Adipocyte (in vitro differentiated cells): ENCODE measurements around the gene DAZL.
A peak's percentile ranks its signal among the peaks of the same experiment; 100 is the strongest.

Experiments
- DNase-seq: peaks from one replicate; pipeline ENCODE4 v3.0.0-alpha.2; 2015; ENCODE audit warnings: low read depth
- H3K27me3 ChIP-seq: replicated peaks from 2 replicates; pipeline ENCODE4 v1.7.0; 2013; ENCODE audit warnings: mild to moderate bottlenecking, low read length, moderate library complexity; ENCODE audit not compliant: control insufficient read depth, insufficient read depth
- H3K36me3 ChIP-seq: 2 replicates; pipeline ENCODE4 v1.7.0; 2013; ENCODE audit warnings: low read length, mild to moderate bottlenecking, moderate library complexity; ENCODE audit not compliant: control insufficient read depth, insufficient read depth, severe bottlenecking
- H3K4me1 ChIP-seq: 2 replicates; pipeline ENCODE4 v1.7.0; 2013; ENCODE audit warnings: mild to moderate bottlenecking, low read length, moderate library complexity; ENCODE audit not compliant: control insufficient read depth, insufficient read depth
- H3K4me3 ChIP-seq: 2 replicates; pipeline ENCODE4 v1.7.0; 2013; ENCODE audit warnings: mild to moderate bottlenecking, low read length, moderate library complexity
- H3K9ac ChIP-seq: 2 replicates; pipeline ENCODE4 v1.7.0; 2013; ENCODE audit warnings: mild to moderate bottlenecking, low read length, moderate library complexity
- H3K9me3 ChIP-seq: 2 replicates; pipeline ENCODE4 v1.7.0; 2013; ENCODE audit warnings: mild to moderate bottlenecking, low read length, moderate library complexity; ENCODE audit not compliant: control insufficient read depth

Gene DAZL

GRCh38 chr3:16609927-16610580 lies 4.8 kb upstream of the DAZL start:
- DNase-seq = peak; percentile 27
- H3K36me3 ChIP-seq = no peaks in the 10 kb centered on the region

GRCh38 chr3:16608816-16609215 lies 3.6 kb upstream of the DAZL start:
- no peak for DNase-seq
- Histone ChIP-seq H3K4me3 (no peak overlapping the region), H3K27me3 (no peaks in the 10 kb centered on the region), H3K36me3 (no peaks in the 10 kb centered on the region), H3K9me3 (no peaks in the 10 kb centered on the region), H3K9ac (no peak overlapping the region), H3K4me1 (peaks cover 16% of the 10 kb centered on the region)

More at GRCh38 chr3:16609927-16610580, 4.8 kb upstream of the DAZL start:
- Histone ChIP-seq H3K27me3 (no peaks in the 10 kb centered on the region), H3K9ac (no peak overlapping the region), H3K4me1 (peaks cover 25% of the 10 kb centered on the region), H3K9me3 (no peaks in the 10 kb centered on the region), H3K4me3 (peak overlapping the region; percentile 7)

GRCh38 chr3:16607718-16608117 lies 2.5 kb upstream of the DAZL start:
- Histone ChIP-seq H3K4me3 (no peak overlapping the region), H3K4me1 (peaks cover 14% of the 10 kb centered on the region), H3K36me3 (no peaks in the 10 kb centered on the region), H3K27me3 (no peaks in the 10 kb centered on the region), H3K9me3 (no peaks in the 10 kb centered on the region), H3K9ac (no peak overlapping the region)
- DNase-seq = peak; percentile 30

GRCh38 chr3:16606398-16606797 lies 1.2 kb upstream of the DAZL start:
- no peak for DNase-seq
- H3K36me3 ChIP-seq = no peaks in the 10 kb centered on the region
- no peaks in the 10 kb centered on the region for H3K27me3 ChIP-seq
- peaks cover 14% of the 10 kb centered on the region for H3K4me1 ChIP-seq
- no peaks in the 10 kb centered on the region for H3K9me3 ChIP-seq
- no peak overlapping the region for H3K4me3 ChIP-seq
- no peak overlapping the region for H3K9ac ChIP-seq

- Histone ChIP-seq H3K4me3 (no peak overlapping the region), H3K9ac (no peak overlapping the region), H3K4me1 (peaks cover 14% of the 10 kb centered on the region), H3K27me3 (no peaks in the 10 kb centered on the region), H3K9me3 (no peaks in the 10 kb centered on the region), H3K36me3 (no peaks in the 10 kb centered on the region)
- DNase-seq = no peak
Observed at GRCh38 chr3:16605966-16606365, 743 bp upstream of the DAZL start.

- DNase-seq = no peak
- H3K4me1 ChIP-seq = no peaks in the 10 kb centered on the region
- no peak overlapping the region for H3K9ac ChIP-seq
- no peaks in the 10 kb centered on the region for H3K36me3 ChIP-seq
- no peaks in the 10 kb centered on the region for H3K27me3 ChIP-seq
- H3K9me3 ChIP-seq = no peaks in the 10 kb centered on the region
- no peak overlapping the region for H3K4me3 ChIP-seq
Observed at GRCh38 chr3:16604433-16604832, 790 bp downstream of the DAZL start.

- Histone ChIP-seq H3K27me3 (no peaks in the 10 kb centered on the region), H3K9me3 (no peaks in the 10 kb centered on the region), H3K4me1 (no peaks in the 10 kb centered on the region), H3K9ac (no peak overlapping the region), H3K36me3 (no peaks in the 10 kb centered on the region), H3K4me3 (peak overlapping the region; percentile 36)
- no peak for DNase-seq
Observed at GRCh38 chr3:16601537-16602005, 3.7 kb downstream of the DAZL start.

- H3K27me3 ChIP-seq = no peaks in the 10 kb centered on the region
- DNase-seq = peak; percentile 94
- H3K9me3 ChIP-seq = no peaks in the 10 kb centered on the region
- no peaks in the 10 kb centered on the region for H3K36me3 ChIP-seq
- H3K4me1 ChIP-seq = no peaks in the 10 kb centered on the region
- H3K4me3 ChIP-seq = peak overlapping the region; percentile 36
- peak overlapping the region; percentile 26 for H3K9ac ChIP-seq
Observed at GRCh38 chr3:16600780-16601536, 4.3 kb downstream of the DAZL start.

GRCh38 chr3:16599694-16600093 lies 5.5 kb downstream of the DAZL start:
- Histone ChIP-seq H3K9me3 (no peaks in the 10 kb centered on the region), H3K4me1 (no peaks in the 10 kb centered on the region), H3K9ac (no peak overlapping the region), H3K4me3 (no peak overlapping the region), H3K36me3 (no peaks in the 10 kb centered on the region), H3K27me3 (no peaks in the 10 kb centered on the region)
- no peak for DNase-seq

GRCh38 chr3:16596352-16597032 lies 8.7 kb downstream of the DAZL start:
- no peaks in the 10 kb centered on the region for H3K36me3 ChIP-seq
- no peak overlapping the region for H3K4me3 ChIP-seq
- H3K9ac ChIP-seq = no peak overlapping the region
- DNase-seq = no peak
- no peaks in the 10 kb centered on the region for H3K27me3 ChIP-seq
- peaks cover 4% of the 10 kb centered on the region for H3K4me1 ChIP-seq
- H3K9me3 ChIP-seq = no peaks in the 10 kb centered on the region

- no peaks in the 10 kb centered on the region for H3K9me3 ChIP-seq
- peaks cover 4% of the 10 kb centered on the region for H3K4me1 ChIP-seq
- no peak overlapping the region for H3K4me3 ChIP-seq
- no peaks in the 10 kb centered on the region for H3K36me3 ChIP-seq
- no peaks in the 10 kb centered on the region for H3K27me3 ChIP-seq
- no peak overlapping the region for H3K9ac ChIP-seq
- peak; percentile 28 for DNase-seq
Observed at GRCh38 chr3:16595778-16596177, 9.4 kb downstream of the DAZL start.
